Subcutaneous adipose tissue (tissue), 4 donors: ENCODE measurements around the gene GZF1. TPM values are rescaled to one million over a fixed set of nuclear protein-coding genes. Genes with fewer than 3 reads are reported as not detected.

Experiments
- CTCF ChIP-seq: fragments of 450-650 bp; IDR thresholded peaks from one replicate; pipeline ENCODE4 v1.5.1; 2016; ENCODE audit warnings: low read depth, mild to moderate bottlenecking, control low read depth, antibody characterized with exemption, moderate library complexity
- total RNA-seq, 4 donors: library from RNA; depleted of rRNA; stranded (reverse); fragments of >200 nt; gene quantifications; one replicate each; pipeline ENCODE4 v1.1.0, GENCODE V29; 2016

GZF1 gene
- total RNA-seq, 4 donors from 2014 or later, result 9.2 to 17.2 (median 11.1) TPM

- no peak for TF ChIP-seq CTCF
Observed at GRCh38 chr20:23401051-23401450, 39.1 kb downstream of the GZF1 start.

- no peak for TF ChIP-seq CTCF
Observed at GRCh38 chr20:23403751-23404150, 41.8 kb downstream of the GZF1 start.

GRCh38 chr20:23404196-23404595 is 42.2 kb downstream of the GZF1 start:
- TF ChIP-seq CTCF, result no peak

- no peak for TF ChIP-seq CTCF
Observed at GRCh38 chr20:23406880-23407279, 44.9 kb downstream of the GZF1 start.

GRCh38 chr20:23407781-23408464 is 45.9 kb downstream of the GZF1 start:
- TF ChIP-seq CTCF, result no peak

GRCh38 chr20:23408957-23409356 is 47.0 kb downstream of the GZF1 start:
- no peak for TF ChIP-seq CTCF

- no peak for TF ChIP-seq CTCF
Observed at GRCh38 chr20:23409800-23410199, 47.8 kb downstream of the GZF1 start.
